Muscle layer of colon (tissue), 2 donors: ENCODE measurements around the gene SERPINA7.
"Not testable (repeated sequence)": the region's sequence is repeated elsewhere in the genome, so short reads cannot be mapped to it uniquely, and the experiment has no call there.

Source experiments
- H3K27ac ChIP-seq: one replicate; pipeline ENCODE4 v1.7.0; 2013; ENCODE audit warnings: low read depth, mild to moderate bottlenecking, low read length, moderate library complexity
- H3K27me3 ChIP-seq, 2 donors: one replicate each; pipeline ENCODE4 v1.7.0; 2013; ENCODE audit warnings: low read length in 2 of 2, mild to moderate bottlenecking in 2 of 2; ENCODE audit not compliant: insufficient read depth in 2 of 2, control insufficient read depth in 1 of 2
- H3K36me3 ChIP-seq: one replicate; pipeline ENCODE4 v1.7.0; 2013; ENCODE audit warnings: mild to moderate bottlenecking, low read length; ENCODE audit not compliant: insufficient read depth
- H3K4me1 ChIP-seq: one replicate; pipeline ENCODE4 v1.7.0; 2013; ENCODE audit warnings: mild to moderate bottlenecking, low read length; ENCODE audit not compliant: insufficient read depth
- H3K4me3 ChIP-seq, 2 donors: one replicate each; pipeline ENCODE4 v1.7.0; 2013; ENCODE audit warnings: low read length in 2 of 2, low read depth in 1 of 2, mild to moderate bottlenecking in 1 of 2, moderate library complexity in 1 of 2
- H3K9ac ChIP-seq: one replicate; pipeline ENCODE4 v1.7.0; 2013; ENCODE audit warnings: low read length
- H3K9me3 ChIP-seq: one replicate; pipeline ENCODE4 v1.7.0; 2013; ENCODE audit warnings: mild to moderate bottlenecking, low read length
- donor health status: abdominal sarcoma.
- donor health status: Adenocarcinoma of cecum.

SERPINA7 gene

DNA sequence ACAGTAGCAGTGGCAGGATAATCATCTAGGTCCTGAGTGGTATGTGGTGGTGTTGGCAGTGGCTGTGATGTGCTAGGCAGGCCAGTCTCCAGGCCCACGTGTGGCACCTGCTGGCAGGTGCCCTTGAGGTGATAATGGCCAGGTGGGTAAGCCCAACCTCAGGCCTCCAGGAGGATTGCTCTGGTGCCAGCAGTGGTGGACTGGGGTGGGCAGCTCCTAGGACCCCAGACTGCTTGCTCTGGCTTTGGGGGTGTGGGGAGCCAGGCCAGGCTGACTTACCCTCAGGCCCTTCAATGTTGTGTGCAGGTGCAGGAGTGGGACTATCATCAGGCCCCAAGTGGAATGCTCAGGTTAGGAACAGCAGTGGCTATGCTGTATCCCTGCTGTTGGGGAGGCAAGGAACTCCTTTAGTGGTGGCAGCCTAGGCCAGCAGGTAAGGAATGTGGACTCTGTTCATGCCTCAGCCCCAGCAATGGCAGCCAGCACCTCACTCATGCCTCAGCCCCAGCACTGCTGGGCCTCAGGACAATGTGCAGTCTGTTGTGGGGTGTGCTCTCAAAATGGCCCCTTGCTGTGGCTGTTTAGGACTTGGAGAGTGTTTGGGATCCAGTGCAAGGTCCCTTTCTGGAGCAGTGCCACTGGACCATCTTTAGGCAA, 24.3 kb downstream of the SERPINA7 start:
- Histone ChIP-seq H3K36me3 (no peaks in the 10 kb centered on the region), H3K9me3 (no peaks in the 10 kb centered on the region), H3K4me1 (no peaks in the 10 kb centered on the region), H3K27me3 (no peaks in the 10 kb centered on the region), H3K27ac (no peak overlapping the region), H3K4me3 (no peak overlapping the region), H3K9ac (no peak overlapping the region)

DNA sequence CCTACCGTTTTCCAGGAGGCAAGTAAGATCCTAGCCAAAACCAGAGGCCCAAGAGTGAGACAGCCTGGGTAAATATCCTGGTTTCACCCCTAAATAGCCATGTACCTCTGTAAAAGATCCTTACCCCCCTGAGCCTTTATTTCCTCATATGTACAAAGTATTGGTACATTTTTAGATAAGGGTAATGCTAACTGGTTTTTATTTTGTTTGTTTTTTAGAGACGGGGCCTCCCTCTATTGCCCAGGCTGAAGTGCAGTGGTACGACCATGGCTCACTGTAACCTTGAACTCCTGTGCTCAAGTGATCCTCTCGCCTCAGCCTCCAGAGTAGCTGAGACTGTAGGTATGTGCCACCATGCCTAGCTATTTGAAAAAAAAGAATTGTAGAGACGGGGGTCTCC, 29.4 kb downstream of the SERPINA7 start:
- H3K27me3 ChIP-seq, result no peaks in the 10 kb centered on the region
- no peak overlapping the region for H3K4me3 ChIP-seq
- H3K4me1 ChIP-seq, result no peaks in the 10 kb centered on the region
- H3K9me3 ChIP-seq, result no peaks in the 10 kb centered on the region
- H3K27ac ChIP-seq, result no peak overlapping the region
- no peaks in the 10 kb centered on the region for H3K36me3 ChIP-seq
- no peak overlapping the region for H3K9ac ChIP-seq

DNA sequence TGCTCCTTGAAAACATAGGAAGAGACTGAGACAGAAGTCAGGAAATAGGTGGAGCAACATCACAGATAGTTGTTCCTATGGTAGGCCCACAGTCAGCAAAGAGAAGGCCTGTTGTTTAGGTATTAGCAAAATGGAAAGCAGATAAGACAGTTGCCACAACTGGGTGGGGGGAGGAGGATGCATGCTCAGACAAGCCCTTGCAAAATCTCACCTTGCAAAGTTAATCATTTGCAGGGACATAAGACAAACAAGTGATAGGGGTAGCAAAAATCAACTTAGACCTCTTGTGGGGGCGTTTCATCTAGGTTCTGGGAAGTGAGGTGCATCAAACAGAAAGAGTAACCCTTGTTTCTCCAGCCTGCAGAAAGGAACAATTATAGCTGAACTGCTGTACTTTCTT, 30.7 kb downstream of the SERPINA7 start:
- no peak overlapping the region for H3K4me3 ChIP-seq
- no peaks in the 10 kb centered on the region for H3K27me3 ChIP-seq
- H3K27ac ChIP-seq, result no peak overlapping the region
- no peak overlapping the region for H3K9ac ChIP-seq
- H3K4me1 ChIP-seq, result no peaks in the 10 kb centered on the region
- no peaks in the 10 kb centered on the region for H3K36me3 ChIP-seq
- no peaks in the 10 kb centered on the region for H3K9me3 ChIP-seq

DNA sequence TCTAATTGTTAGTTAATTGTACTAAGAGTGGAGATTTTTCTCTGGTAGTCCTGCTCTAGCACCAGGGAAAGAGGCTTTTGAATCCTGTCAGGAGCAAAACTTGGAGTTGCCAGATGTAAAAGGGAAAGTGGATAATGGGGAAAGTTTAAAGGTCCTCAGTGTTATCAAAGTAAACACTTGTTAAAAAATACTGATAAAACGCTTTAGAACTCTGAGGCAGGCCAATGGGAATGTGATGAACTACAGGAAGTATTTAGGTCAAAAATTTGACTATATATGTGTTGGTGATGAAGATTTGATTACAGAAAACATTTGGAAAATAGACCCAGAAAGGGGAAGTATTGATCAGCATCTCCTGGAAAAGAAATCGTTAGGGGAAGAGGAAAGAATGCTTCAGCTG, 32.8 kb downstream of the SERPINA7 start:
- Histone ChIP-seq H3K4me3 (no peak overlapping the region), H3K9ac (no peak overlapping the region), H3K9me3 (no peaks in the 10 kb centered on the region), H3K36me3 (no peaks in the 10 kb centered on the region), H3K27ac (no peak overlapping the region), H3K27me3 (no peaks in the 10 kb centered on the region), H3K4me1 (no peaks in the 10 kb centered on the region)

DNA sequence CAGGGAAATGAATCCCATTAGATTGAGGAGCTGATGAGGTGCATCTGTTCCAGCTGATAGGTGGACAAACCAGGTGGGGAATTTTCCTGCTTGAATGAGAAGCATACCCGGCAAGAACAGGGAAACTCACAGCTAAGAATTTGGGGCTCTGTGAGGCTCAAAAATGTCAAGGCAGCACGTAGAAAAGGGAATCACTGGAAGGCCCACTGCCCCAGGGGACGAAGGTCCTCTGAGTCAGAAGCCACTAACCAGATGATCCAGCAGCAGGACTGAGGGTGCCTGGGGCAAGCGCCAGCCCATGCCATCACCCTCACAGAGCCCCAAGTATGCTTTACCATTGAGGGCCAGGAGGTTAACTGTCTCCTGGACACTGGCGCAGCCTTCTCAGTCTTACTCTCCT, 37.9 kb downstream of the SERPINA7 start:
- not testable (repeated sequence) for H3K4me1 ChIP-seq, H3K36me3 ChIP-seq

DNA sequence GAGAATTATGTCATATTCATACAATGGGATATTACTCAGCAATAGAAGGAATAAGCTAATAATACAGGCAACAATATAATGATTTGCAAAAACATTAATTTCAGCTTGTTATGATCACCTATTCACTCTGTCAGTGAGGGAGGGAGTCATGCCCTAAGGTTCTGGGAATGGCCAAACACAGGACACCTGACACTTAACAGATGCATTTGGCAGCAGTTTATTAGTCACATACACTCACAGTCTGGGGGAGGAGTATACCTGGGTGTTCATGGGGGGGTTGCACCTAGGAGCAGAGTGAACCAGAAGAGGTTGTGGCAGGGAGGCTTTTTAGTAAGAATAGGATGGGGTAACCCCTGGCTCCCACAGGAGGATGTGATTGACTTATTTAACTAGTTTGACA, 38.3 kb downstream of the SERPINA7 start:
- no peaks in the 10 kb centered on the region for H3K27me3 ChIP-seq
- H3K4me3 ChIP-seq, result no peak overlapping the region
- no peak overlapping the region for H3K27ac ChIP-seq
- no peaks in the 10 kb centered on the region for H3K36me3 ChIP-seq
- no peaks in the 10 kb centered on the region for H3K4me1 ChIP-seq
- no peak overlapping the region for H3K9ac ChIP-seq
- H3K9me3 ChIP-seq, result no peaks in the 10 kb centered on the region

More for the DNA sequence above, 37.9 kb downstream of the SERPINA7 start:
- H3K4me3 ChIP-seq, H3K9me3 ChIP-seq, H3K9ac ChIP-seq, H3K27ac ChIP-seq, H3K27me3 ChIP-seq: not testable (repeated sequence)

DNA sequence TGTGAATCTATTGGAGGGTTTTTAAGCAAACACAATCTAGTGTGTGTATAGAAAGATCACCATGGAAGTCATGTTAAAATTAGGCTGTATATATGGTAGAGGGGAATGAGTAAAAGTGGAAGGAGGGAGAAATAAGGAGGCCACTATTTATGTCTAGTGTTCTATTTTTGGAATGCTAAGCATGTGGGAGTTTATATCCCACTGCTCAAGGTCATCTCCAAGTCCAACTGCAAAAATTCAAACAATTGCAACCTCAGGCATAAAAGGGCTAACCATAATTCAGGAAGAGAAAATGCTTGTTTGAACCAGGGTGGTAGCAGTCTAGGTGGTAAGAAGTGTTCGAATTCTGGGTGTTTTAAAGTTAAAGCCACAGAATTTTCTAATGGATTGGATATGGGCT, 39.2 kb downstream of the SERPINA7 start:
- Histone ChIP-seq H3K27ac (no peak overlapping the region), H3K9me3 (no peaks in the 10 kb centered on the region), H3K4me3 (no peak overlapping the region), H3K9ac (no peak overlapping the region), H3K27me3 (no peaks in the 10 kb centered on the region), H3K4me1 (no peaks in the 10 kb centered on the region), H3K36me3 (no peaks in the 10 kb centered on the region)

DNA sequence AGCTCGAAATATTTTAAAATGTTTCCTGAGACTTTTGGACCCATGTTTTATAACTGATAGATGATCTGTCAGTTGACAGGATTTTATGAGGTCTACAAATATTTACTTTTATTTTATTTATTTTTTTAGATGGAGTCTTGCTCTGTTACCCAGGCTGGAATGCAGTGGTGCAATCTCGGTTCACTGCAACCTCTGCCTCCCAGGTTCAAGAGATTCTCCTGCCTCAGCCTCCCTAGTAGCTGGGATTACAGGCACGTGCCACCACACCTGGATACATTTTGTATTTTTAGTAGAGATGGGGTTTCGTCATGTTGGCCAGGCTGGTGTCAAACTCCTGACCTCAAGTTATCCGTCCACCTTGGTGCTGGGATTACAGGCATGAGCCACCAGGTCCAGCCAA, 50.0 kb downstream of the SERPINA7 start:
- not testable (repeated sequence) for H3K9me3 ChIP-seq, H3K9ac ChIP-seq, H3K4me3 ChIP-seq, H3K4me1 ChIP-seq, H3K36me3 ChIP-seq, H3K27ac ChIP-seq, H3K27me3 ChIP-seq
